Tibial nerve (tissue), 4 donors: ENCODE measurements around the gene TMCC2. TPM values are rescaled to one million over a fixed set of nuclear protein-coding genes. Genes with fewer than 3 reads are reported as not detected.
A peak's percentile ranks its signal among the peaks of the same experiment; 100 is the strongest.

Source experiments
- DNase-seq, 2 donors: peaks; one replicate each; pipeline ENCODE4 v3.0.0-alpha.2; 2019; ENCODE audit warnings: low spot score in 2 of 2
- H3K27ac ChIP-seq, 4 donors: fragments of 200-600 bp; sonication (generic) in 3 of 4; one replicate each; pipeline ENCODE4 v1.5.1; 2017 to 2019; ENCODE audit warnings: mild to moderate bottlenecking in 1 of 4
- H3K27me3 ChIP-seq, 2 donors: fragments of 200-600 bp; sonication (generic) in 1 of 2; one replicate each; pipeline versions ENCODE4 v1.5.1 to v1.6.0; 2017 to 2019
- H3K36me3 ChIP-seq, 3 donors: fragments of 200-600 bp; sonication (generic); one replicate each; pipeline ENCODE4 v1.5.1; 2018 to 2019
- H3K4me1 ChIP-seq, 4 donors: fragments of 200-600 bp; sonication (generic) in 3 of 4; one replicate each; pipeline ENCODE4 v1.5.1; 2017 to 2019
- H3K4me3 ChIP-seq, 4 donors: fragments of 200-600 bp; sonication (generic) in 3 of 4; one replicate each; pipeline ENCODE4 v1.5.1; 2017 to 2019; ENCODE audit warnings: mild to moderate bottlenecking in 1 of 4, moderate library complexity in 1 of 4
- H3K9me3 ChIP-seq, 4 donors: fragments of 200-600 bp; sonication (generic) in 3 of 4; one replicate each; pipeline ENCODE4 v1.5.1; 2017 to 2019
- EP300 ChIP-seq, 2 donors: sonication (generic); formaldehyde crosslinking; IDR thresholded peaks; one replicate each; pipeline ENCODE4 v1.6.1; 2017; ENCODE audit warnings: antibody characterized with exemption in 2 of 2, mild to moderate bottlenecking in 1 of 2
- POLR2A ChIP-seq, 2 donors: fragments of 450-650 bp; IDR thresholded peaks; one replicate each; pipeline ENCODE4 v1.6.1; 2017; ENCODE audit warnings: antibody characterized with exemption in 2 of 2, mild to moderate bottlenecking in 2 of 2, moderate library complexity in 2 of 2
- WGBS, 2 donors: methylation state at CpG; one replicate each; pipeline ENCODE4 v1.1.5; 2018; 5-methylcytosine and 5-hydroxymethylcytosine counted together
- total RNA-seq, 4 donors: library from RNA; depleted of rRNA; stranded (reverse); fragments of >200 nt; gene quantifications; one replicate each; pipeline ENCODE4 v1.1.0, GENCODE V29; 2016
- TF ChIP-seq, protein P1 (sequence below), 5 experiments: fragments of 200-600 bp in 3 of 5; fragments of 450-650 bp in 2 of 5; sonication (generic) in 3 of 5; IDR thresholded peaks; one replicate each; pipeline ENCODE4 v1.5.1; 2016 to 2019; ENCODE audit warnings: antibody characterized with exemption in 5 of 5, mild to moderate bottlenecking in 3 of 5, moderate library complexity in 2 of 5

The TMCC2 gene
- total RNA-seq, 4 donors from 2014 or later: 2.4 to 4.8 (median 2.7) TPM

DNA sequence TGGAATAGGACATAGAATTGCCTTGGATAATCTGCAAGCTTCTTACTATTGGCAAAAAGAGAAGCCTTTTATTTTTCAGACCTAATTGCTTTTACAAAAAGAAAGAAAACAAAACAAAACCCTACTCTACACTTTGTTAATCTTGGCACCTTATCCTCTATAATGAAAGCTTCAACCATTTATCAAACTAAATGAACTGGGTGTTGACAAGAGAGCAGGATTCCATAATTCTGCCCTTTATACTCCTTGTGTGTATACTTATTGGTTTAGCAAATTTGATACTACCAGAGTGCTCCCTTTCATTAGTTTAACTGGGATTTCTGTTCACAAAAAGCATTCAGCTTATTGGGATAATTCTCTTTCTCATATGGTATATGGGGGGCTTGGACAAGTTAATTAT lies 3.0 kb upstream of the TMCC2 start:
- no peak for DNase-seq
- TF ChIP-seq, protein P1, sequence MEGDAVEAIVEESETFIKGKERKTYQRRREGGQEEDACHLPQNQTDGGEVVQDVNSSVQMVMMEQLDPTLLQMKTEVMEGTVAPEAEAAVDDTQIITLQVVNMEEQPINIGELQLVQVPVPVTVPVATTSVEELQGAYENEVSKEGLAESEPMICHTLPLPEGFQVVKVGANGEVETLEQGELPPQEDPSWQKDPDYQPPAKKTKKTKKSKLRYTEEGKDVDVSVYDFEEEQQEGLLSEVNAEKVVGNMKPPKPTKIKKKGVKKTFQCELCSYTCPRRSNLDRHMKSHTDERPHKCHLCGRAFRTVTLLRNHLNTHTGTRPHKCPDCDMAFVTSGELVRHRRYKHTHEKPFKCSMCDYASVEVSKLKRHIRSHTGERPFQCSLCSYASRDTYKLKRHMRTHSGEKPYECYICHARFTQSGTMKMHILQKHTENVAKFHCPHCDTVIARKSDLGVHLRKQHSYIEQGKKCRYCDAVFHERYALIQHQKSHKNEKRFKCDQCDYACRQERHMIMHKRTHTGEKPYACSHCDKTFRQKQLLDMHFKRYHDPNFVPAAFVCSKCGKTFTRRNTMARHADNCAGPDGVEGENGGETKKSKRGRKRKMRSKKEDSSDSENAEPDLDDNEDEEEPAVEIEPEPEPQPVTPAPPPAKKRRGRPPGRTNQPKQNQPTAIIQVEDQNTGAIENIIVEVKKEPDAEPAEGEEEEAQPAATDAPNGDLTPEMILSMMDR (IDR thresholded peaks at IDR 0.05): no peak
- TF ChIP-seq EP300 (IDR thresholded peaks at IDR 0.05) (no peak), POLR2A (IDR thresholded peaks at IDR 0.05) (no peak)
- H3K36me3 ChIP-seq: no peaks in the 10 kb centered on the region
- H3K9me3 ChIP-seq: no peaks in the 10 kb centered on the region
- no peak overlapping the region for H3K4me3 ChIP-seq
- H3K27me3 ChIP-seq: no peaks in the 10 kb centered on the region
- H3K27ac ChIP-seq: no peak overlapping the region
- H3K4me1 ChIP-seq: peaks cover 0 to 31% (median 7%) of the 10 kb centered on the region in 4 donors

DNA sequence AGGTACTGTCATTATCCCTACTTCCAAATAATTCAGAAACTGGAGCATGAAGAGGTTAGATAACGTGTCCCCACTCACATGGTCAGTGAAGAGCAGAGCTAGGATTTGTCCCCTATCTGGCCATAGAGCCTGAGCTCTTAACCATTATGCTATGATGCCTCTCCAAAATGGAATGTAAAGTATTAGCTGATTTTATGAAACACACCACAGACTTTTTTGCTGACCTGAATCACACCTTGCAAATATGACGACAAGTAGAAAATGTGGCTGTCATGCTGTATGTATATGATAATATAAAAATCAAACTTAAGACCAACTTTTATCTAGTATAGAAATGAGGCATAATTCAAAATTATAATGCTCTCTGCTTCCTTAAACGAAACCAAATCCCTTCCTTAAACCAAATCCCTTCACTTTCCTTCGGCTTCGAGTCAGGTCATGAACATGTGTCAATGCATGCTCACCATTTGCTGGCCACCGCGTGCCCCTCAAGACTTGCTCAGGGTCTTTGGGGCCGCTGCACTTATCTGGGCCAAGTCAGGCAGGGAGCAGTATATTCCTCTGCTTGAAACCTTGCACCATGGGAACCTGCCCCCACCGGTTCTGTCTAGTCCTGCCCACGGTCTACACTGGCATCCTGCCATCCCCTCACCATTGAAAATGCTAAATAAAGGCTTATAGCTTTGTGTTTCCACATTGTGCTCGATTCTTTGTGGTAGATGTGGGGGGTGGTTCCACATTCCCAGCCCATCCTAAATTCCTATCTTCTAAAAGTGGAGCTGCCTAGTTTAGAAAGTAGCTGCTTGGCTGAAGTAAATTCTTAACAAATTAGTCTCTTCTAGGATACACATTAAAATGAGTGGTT lies 1.6 kb upstream of the TMCC2 start:
- H3K27me3 ChIP-seq: no peaks in the 10 kb centered on the region
- DNase-seq: no peak
- H3K9me3 ChIP-seq: no peaks in the 10 kb centered on the region
- peaks cover 0 to 37% (median 10%) of the 10 kb centered on the region in 4 donors for H3K4me1 ChIP-seq
- WGBS, 2 donors: 56 to 58% methylated on average over 11 of the region's 11 CpGs
- peak overlapping the region in 2 of 4 donors; percentile 13 to 16 for H3K27ac ChIP-seq
- no peaks in the 10 kb centered on the region for H3K36me3 ChIP-seq
- TF ChIP-seq, protein P1 (IDR thresholded peaks at IDR 0.05): no peak
- TF ChIP-seq POLR2A (IDR thresholded peaks at IDR 0.05): no peak
- TF ChIP-seq EP300 (IDR thresholded peaks at IDR 0.05): no peak
- no peak overlapping the region for H3K4me3 ChIP-seq

DNA sequence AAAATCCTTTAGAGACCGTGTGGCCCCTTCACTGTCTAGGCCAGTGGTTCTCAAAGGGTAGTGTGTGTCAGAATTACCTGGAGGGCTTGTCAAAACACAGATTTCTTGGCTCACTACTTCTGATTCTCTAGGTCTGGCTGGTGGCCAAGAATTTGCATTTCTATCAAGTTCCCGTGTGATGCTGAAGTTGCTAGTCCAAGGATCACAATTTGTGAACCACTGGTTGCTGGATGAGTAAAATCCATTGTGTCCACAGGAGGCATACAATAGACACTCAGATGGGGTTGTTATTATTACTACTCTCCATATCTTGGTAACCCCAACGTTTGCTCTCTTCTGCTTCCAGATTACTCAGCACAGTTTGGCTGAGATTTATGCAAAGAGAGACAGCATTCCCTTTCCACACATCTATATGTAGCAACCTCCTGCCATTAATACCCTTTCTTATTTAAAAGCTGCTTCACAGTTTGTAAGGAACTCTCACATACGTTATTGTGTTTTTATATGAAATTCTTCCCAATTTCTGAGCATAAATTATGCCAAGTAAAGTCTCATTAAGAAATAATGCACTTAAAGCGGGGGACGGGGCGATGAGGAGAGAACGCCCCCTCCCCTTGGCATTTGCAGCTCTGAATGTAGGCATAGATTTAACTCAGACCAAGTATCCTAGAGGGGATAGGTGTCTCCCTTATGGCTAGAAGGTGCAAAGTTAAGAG lies 720 bp upstream of the TMCC2 start:
- H3K27ac ChIP-seq: peak overlapping the region in 3 of 4 donors; percentile 13 to 56 (median 13)
- WGBS, 2 donors: 6 to 10% methylated on average over 8 of the region's 8 CpGs
- no peak for DNase-seq

DNA sequence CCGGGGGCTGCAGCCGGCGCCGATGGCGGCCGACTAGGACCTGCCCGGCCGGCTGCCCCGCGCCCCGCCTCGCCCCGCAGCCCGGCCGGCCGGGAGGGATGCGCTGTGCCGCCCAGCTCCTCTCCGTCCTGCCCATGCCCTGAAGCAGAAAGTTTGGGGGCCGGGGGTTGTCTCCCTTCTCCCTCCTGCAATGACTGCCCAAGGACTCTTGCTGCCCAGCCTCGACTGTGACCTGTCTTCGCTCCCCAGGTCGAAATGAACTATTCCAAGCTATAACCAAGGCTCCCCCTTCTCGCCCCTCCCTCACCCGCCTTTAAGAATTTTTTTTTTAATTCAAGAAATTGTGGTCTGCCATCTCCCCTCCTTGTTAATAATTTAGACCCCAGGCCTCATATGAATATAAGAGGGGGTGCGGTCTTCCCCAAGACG lies 361 bp downstream of the TMCC2 start:
- no peak for DNase-seq
- Histone ChIP-seq H3K36me3 (no peaks in the 10 kb centered on the region), H3K4me1 (peaks cover 0 to 37% (median 10%) of the 10 kb centered on the region in 4 donors), H3K27me3 (no peaks in the 10 kb centered on the region), H3K4me3 (peak overlapping the region; percentile 45 to 74 (median 48)), H3K9me3 (no peaks in the 10 kb centered on the region), H3K27ac (peak overlapping the region in 2 of 4 donors; percentile 29 to 66)
- 0 to 2% methylated on average over 9 to 19 of the region's 27 CpGs for WGBS, 2 donors
- TF ChIP-seq, protein P1 (IDR thresholded peaks at IDR 0.05): no peak
- no peak for TF ChIP-seq EP300 (IDR thresholded peaks at IDR 0.05)

More for the DNA sequence above, 720 bp upstream of the TMCC2 start:
- Histone ChIP-seq H3K9me3 (no peaks in the 10 kb centered on the region), H3K36me3 (no peaks in the 10 kb centered on the region), H3K4me1 (peaks cover 0 to 37% (median 10%) of the 10 kb centered on the region in 4 donors), H3K4me3 (peak overlapping the region; percentile 43 to 74 (median 49)), H3K27me3 (no peaks in the 10 kb centered on the region)
- TF ChIP-seq, protein P1 (IDR thresholded peaks at IDR 0.05): no peak
- TF ChIP-seq POLR2A (IDR thresholded peaks at IDR 0.05) (no peak), EP300 (IDR thresholded peaks at IDR 0.05) (no peak)
